ENCODE measurements around the gene TAF11L3.
"Not testable (repeated sequence)": the region's sequence is repeated elsewhere in the genome, so short reads cannot be mapped to it uniquely, and the experiment has no call there.

TAF11L3 gene

DNA sequence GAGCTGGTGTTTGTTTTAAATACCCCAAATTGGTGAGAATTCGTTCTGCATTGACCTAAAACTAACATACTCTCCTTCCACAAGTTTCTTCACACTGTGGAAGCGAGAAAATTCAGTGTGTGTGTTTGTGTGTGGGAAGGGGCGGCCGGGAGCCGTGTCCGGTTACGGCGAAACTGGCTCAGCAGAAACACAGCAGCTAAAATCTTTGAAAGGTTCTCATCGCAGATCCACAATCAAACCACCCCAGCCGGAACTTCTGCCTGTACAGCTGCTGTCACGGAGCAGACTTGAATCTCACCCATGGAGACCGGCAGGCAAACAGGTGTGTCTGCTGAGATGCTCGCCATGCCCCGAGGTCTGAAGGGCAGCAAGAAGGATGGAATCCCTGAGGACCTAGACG, at the start of gene TAF11L3:
Gene TAF11L3 (plus strand): TSS at position 301 of the 400 bp plus-strand sequence.
- DNase-seq (ENCODE audit: low read depth in 2 of 2) = not testable (repeated sequence)

DNA sequence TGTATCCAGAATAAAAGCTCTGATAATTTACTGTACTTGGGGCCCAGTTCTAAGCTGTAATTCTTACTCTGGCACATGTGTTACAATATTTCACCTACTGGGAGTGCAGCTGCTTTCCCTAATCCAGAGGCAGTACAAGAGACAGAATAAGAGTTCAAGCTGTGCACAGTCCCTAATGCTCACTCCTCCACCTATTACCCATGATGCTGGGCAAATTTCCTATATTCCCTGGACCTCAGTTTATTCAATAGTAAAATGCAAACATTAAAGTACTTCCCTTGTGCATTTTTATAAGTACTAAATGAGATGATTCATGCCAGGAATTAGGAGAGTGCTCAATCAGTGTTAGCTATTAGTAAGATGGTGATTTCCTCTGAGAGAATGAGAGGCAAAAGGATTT, 48.1 kb upstream of the TAF11L3 start:
- no peak for DNase-seq (ENCODE audit: low read depth in 2 of 2)

DNA sequence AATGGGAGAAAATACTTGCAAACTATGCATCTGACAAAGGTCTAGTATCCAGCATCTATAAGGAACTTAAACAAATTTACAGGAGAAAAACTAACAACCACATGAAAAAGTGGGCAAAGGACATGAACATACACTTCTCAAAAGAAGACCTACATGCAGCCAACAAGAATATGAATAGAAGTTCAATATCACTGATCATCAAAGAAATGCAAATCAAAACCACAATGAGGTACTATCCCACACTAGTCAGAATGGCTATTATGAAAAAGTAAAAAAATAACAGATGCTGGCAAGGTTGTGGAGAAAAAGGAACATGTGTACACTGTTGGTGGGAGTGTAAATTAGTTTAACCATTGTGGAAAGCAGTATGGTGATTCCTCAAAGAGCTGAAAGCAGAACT, 43.1 kb upstream of the TAF11L3 start:
- not testable (repeated sequence) for DNase-seq (ENCODE audit: low read depth in 2 of 2)

DNA sequence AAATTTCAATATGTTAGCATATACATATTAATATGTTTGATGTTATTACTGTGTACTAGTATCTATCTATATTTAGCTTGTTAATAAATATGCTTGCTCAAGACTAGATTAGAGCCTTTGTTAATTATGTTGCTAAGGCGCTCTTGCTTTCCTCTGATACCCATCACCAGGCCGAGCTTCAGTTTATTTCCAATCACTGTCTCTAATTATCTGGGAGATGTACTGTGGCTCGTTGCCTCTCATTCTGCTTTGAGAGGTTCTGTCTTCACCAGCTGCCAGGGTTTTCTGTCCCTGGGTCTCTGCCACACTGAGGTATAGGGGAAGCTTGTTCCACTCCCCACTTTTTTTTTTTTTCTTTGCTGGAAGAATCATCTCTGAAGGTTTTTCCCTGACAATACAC, 41.1 kb upstream of the TAF11L3 start:
- DNase-seq (ENCODE audit: low read depth in 2 of 2) = no peak

DNA sequence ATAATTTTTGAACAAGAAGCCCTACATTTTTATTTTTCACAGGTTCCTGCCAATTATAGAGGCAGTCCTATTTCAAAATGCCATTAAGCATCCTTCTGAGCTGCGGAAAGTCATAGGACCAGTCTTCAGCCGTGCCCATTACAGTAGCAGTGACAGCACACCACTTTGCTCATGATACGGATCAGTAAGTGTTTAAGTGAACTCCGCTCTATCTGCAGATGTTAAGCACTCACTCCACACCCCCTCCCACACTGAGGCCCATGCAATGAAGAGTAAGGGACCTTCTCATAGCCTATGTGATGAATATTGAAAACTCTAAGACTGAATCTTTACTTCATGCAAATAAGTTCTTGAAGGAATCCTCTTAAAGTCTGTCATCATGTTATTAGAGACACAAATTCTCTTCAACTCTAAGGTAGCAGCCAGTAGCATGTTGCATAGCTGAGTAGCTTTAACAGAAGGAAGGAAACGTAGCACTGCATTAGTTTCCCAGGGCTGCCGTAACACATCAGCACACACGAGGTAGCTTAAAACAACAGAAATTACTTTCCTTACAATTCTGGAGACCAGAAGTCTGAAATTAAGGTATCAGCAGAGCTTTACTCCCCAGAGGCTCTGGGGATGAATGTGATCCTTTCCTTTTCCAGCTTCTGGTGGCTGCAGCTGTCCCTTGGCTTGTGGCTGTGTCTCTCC, 40.4 kb upstream of the TAF11L3 start:
- DNase-seq (ENCODE audit: low read depth in 2 of 2) = no peak

DNA sequence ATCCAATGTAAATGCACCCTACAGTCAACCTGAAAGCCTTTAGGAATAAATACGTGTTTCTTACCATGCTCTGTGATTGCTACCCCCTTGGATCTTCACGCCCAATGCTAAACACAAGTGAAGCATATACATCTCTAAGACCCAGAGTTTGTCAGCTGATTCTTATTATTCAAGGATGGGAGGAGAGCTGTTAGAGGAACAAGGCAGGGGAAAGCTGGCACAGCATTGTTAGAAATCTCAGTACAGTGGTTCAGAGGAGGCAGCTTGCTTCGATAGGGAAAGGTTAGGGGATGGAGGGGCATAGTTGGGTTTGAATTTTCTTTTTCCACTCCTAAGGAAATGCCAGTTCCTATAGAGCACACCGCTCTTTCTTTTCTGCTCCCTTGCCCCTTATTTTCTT, 36.8 kb upstream of the TAF11L3 start:
- no peak for DNase-seq (ENCODE audit: low read depth in 2 of 2)

DNA sequence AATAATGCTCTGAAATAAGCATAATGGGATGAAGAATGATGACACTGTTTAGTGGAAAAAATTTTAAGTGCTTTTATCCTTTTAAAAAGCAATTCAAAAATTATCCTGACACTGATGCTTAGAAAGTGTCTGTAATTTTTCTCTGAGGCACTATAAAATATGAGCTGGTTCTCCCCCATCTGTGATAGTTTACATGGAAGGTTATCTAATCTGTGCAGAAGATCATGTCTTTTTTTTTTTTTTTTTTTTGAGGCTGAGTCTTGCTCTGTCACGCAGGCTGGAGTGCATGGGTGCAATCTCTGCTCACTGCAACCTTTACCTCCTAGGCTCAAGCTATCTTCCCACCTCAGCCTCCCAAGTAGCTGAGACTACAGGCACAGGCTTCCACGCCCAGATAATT, 35.4 kb upstream of the TAF11L3 start:
- no peak for DNase-seq (ENCODE audit: low read depth in 2 of 2)

DNA sequence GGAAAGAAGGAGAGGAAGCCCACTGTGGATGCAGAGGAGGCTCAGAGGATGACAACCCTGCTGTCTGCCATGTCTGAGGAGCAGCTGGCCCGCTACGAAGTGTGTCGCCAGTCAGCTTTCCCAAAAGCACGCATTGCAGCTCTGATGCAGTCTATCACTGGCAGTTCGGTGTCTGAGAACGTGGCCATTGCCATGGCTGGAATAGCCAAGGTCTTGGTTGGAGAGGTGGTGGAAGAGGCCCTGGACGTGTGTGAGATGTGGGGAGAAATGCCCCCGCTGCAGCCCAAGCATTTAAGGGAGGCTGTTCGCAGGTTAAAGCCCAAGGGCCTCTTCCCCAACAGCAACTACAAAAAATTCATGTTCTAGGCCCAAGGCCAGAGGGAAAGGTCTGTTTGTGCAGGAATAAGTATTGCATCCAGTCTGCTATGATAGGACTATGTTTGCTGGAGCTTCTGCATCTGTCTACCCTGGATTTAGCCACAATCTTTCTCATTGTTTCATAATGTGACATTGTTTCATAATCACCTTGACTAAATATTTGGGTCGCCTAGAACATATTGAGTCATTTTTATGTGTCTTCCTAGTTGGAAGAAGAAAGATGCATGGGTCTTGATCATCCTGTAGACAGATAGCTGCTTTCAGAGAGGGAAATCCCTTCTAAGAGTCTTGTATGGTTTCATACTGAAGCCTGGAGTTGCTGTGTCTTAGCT, 31.5 kb upstream of the TAF11L3 start:
- not testable (repeated sequence) for DNase-seq (ENCODE audit: low read depth in 2 of 2)

DNA sequence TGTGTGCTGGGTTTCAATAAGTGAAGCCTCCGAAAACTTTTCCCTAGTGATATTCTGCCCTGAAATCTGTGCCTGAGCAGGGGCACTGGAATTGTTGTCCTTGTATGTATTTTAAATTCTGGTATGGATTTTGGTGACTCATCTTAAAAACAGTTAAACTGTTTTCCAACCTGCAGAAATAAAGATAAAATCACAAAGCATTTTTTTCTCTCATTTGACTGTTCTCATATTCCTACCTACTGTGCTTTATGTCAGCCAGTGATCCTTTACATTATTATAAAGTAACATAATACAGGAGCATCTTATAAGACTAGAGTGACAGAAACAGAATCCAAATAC, 31.0 kb upstream of the TAF11L3 start:
- DNase-seq (ENCODE audit: low read depth in 2 of 2) = no peak

DNA sequence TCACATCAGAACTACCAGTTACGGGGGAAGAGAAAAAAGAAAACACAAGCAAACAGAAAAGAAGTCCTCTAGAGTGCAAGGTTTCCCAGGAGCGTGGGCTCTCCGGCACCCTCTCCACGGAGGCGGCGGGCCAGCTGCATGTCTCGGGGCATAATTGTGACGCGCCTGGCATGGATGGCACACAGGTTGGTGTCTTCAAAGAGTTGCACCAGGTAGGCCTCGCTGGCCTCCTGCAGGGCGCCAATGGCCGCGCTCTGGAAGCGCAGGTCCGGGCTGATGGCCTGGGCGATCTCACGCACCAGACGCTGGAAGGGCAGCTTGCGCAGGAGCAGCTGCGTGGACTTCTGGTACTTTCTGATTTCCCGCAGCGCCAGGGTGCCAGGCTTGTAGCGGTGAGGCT, 26.9 kb upstream of the TAF11L3 start:
- not testable (repeated sequence) for DNase-seq (ENCODE audit: low read depth in 2 of 2)

DNA sequence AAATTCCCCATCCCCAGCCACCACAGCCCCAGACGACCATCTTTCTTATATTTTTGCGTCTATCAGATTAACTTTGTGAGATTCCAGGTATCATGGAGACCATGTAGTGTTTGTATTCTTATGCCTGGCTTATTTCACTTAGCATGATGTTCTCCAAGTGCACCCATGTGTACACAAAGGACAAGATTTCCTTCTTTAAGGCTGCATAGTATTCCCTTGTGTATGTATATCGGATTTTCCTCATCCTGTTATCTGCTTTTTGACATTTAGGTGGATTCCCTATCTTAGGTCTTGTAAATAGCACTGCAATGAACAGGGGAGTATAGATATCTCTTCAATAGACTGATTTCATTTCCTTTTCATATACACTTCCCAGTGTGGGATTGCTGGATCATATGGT, 25.4 kb upstream of the TAF11L3 start:
- no peak for DNase-seq (ENCODE audit: low read depth in 2 of 2)

DNA sequence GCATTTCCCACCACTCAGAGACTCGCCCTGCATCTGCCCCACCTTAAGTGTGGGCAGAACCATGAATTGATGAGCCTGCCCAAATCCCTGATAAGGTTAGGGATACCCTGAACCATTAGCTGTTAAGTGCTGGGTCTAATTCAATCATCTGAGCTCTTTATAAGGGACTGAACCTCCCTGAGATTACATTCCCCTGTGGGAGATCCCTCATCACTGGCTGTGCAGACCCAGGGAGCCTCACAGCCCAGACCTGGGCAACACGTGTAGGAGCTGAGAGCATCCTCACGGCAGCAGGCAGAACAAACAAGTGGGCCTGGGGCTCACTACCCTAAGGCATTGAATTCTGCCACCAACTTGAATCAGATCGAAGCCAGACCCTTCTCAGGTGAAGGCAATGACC, 20.7 kb upstream of the TAF11L3 start:
- DNase-seq (ENCODE audit: low read depth in 2 of 2) = no peak

DNA sequence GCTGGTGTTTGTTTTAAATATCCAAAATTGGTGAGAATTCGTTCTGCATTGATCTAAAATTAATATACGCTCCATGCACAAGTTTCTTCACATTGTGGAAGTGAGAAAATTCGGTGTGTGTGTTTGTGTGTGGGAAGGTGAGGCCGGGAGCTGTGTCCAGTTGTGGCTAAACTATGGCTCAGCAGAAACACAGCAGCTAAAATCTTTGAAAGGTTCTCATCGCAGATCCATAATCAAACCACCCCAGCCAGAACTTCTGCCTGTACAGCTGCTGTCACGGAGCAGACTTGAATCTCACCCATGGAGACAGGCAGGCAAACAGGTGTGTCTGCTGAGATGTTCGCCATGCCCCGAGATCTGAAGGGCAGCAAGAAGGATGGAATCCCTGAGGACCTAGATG, 20.2 kb upstream of the TAF11L3 start, which contains the start of gene TAF11L2:
Gene TAF11L2 (plus strand): TSS at position 301 of the 400 bp plus-strand sequence.
- DNase-seq (ENCODE audit: low read depth in 2 of 2) = not testable (repeated sequence)

DNA sequence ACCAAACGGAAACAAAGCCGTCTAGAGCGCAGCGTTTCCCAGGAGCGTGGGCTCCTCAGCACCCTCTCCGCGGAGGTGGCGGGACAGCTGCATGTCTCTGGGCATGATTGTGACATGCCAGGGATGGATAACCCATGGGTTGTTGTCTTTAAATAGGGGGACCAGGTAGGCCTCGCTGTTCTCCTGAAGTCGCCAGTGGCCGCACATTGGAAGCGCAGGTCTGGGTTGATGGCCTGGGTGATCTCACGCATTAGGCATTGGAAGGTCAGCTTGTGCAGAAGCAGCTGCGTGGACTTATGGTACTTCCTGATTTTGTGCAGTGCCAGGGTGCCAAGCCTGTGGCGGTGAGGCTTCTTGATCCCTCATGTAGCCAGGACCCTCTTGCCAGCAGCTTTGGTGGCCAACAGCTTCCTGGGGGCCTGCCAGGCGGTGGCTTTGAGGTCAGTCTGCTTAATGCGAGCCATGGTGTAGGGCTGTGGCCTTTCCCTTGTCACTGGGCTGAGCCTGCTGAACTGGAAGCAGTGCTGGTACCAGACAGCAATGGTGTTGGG, 6.3 kb upstream of the TAF11L3 start:
- DNase-seq (ENCODE audit: low read depth in 2 of 2) = no peak

DNA sequence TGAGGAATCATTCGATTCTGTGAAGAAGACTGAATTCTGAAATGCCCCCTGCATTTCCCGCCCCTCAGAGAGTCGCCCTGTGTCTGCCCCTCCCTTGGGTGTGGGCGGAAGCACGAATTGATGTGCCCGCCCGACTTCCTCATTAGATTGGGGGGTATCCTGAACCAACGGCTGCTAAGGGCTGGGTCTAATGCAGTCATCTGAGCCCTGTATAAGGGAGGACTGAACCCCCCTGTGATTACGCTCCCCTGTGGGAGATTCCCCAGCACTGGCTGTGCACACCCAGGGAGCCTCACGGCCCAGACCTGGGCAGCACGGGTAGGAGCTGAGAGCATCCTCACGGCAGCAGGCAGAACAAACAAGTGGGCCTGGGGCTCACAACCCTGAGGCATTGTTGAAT, 641 bp upstream of the TAF11L3 start:
- not testable (repeated sequence) for DNase-seq (ENCODE audit: low read depth in 2 of 2)

DNA sequence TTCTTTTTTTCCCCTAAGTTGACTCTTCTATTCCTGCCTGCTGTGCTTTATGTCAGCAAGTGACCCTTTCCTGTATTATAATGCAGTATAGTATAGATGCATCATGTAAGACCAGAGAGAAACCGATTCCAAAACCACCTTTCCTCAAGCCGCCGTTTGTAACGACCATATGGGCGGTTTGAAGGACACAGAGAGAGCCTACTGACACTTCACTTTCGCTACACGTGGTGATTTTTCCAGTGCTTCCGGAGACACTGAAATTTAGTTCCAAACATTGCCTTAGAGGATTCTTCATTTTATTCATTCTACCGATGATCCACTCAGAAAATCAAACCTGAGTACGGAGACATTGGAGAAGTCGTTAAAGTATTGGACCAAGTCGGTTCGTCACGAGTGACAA, 1.3 kb downstream of the TAF11L3 start:
- not testable (repeated sequence) for DNase-seq (ENCODE audit: low read depth in 2 of 2)

DNA sequence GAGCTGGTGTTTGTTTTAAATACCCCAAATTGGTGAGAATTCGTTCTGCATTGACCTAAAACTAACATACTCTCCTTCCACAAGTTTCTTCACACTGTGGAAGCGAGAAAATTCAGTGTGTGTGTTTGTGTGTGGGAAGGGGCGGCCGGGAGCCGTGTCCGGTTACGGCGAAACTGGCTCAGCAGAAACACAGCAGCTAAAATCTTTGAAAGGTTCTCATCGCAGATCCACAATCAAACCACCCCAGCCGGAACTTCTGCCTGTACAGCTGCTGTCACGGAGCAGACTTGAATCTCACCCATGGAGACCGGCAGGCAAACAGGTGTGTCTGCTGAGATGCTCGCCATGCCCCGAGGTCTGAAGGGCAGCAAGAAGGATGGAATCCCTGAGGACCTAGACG, 3.3 kb downstream of the TAF11L3 start, which contains the start of gene TAF11L4:
Gene TAF11L4 (plus strand): TSS at position 301 of the 400 bp plus-strand sequence.
- not testable (repeated sequence) for DNase-seq (ENCODE audit: low read depth in 2 of 2)

DNA sequence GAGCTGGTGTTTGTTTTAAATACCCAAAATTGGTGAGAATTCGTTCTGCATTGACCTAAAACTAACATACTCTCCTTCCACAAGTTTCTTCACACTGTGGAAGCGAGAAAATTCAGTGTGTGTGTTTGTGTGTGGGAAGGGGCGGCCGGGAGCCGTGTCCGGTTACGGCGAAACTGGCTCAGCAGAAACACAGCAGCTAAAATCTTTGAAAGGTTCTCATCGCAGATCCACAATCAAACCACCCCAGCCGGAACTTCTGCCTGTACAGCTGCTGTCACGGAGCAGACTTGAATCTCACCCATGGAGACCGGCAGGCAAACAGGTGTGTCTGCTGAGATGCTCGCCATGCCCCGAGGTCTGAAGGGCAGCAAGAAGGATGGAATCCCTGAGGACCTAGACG, 6.8 kb downstream of the TAF11L3 start, which contains the start of gene TAF11L5:
Gene TAF11L5 (plus strand): TSS at position 301 of the 400 bp plus-strand sequence.
- DNase-seq (ENCODE audit: low read depth in 2 of 2) = not testable (repeated sequence)

DNA sequence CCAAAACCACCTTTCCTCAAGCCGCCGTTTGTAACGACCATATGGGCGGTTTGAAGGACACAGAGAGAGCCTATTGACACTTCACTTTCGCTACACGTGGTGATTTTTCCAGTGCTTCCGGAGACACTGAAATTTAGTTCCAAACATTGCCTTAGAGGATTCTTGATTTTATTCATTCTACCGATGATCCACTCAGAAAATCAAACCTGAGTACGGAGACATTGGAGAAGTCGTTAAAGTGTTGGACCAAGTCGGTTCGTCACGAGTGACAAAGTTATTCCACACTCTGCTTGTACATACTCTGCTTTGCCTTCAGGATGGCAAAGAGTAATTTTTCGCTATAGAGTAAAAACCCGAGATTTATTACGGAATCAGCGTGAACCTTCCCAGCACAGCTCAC, 8.3 kb downstream of the TAF11L3 start:
- DNase-seq (ENCODE audit: low read depth in 2 of 2) = not testable (repeated sequence)

DNA sequence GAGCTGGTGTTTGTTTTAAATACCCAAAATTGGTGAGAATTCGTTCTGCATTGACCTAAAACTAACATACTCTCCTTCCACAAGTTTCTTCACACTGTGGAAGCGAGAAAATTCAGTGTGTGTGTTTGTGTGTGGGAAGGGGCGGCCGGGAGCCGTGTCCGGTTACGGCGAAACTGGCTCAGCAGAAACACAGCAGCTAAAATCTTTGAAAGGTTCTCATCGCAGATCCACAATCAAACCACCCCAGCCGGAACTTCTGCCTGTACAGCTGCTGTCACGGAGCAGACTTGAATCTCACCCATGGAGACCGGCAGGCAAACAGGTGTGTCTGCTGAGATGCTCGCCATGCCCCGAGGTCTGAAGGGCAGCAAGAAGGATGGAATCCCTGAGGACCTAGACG, 10.2 kb downstream of the TAF11L3 start, which contains the start of gene TAF11L6:
Gene TAF11L6 (plus strand): TSS at position 301 of the 400 bp plus-strand sequence.
- not testable (repeated sequence) for DNase-seq (ENCODE audit: low read depth in 2 of 2)
